Gastrocnemius medialis (tissue), 4 donors: Measurements from ENCODE around the gene PUS3. TPM values are rescaled to one million over a fixed set of nuclear protein-coding genes. Genes with fewer than 3 reads are reported as not detected.

Experiments used
- ATAC-seq, 2 donors: fragments of 150-250 bp; one replicate each; pipeline ENCODE4 v1.9.1; 2016
- DNase-seq, 2 donors: peaks; one replicate each; pipeline ENCODE4 v3.0.0-alpha.2; 2019
- H3K27ac ChIP-seq, 4 donors: fragments of 200-600 bp; sonication (generic); 1 replicate in 1 of 4; 2 replicates in 3 of 4; pipeline ENCODE4 v1.5.1; 2016 to 2018; ENCODE audit warnings: mild to moderate bottlenecking in 2 of 4, moderate library complexity in 1 of 4
- H3K27me3 ChIP-seq, 3 donors: fragments of 200-600 bp; sonication (generic) in 2 of 3; 1 replicate in 1 of 3; 2 replicates in 2 of 3; pipeline versions ENCODE4 v1.5.1 to v1.6.0; 2016 to 2019; ENCODE audit warnings: mild to moderate bottlenecking in 1 of 3, moderate library complexity in 1 of 3
- H3K36me3 ChIP-seq, 2 donors: fragments of 200-600 bp; sonication (generic) in 1 of 2; one replicate each; pipeline ENCODE4 v1.5.1; 2017 to 2018
- H3K4me1 ChIP-seq, 2 donors: fragments of 200-600 bp; sonication (generic) in 1 of 2; one replicate each; pipeline ENCODE4 v1.5.1; 2016 to 2017; ENCODE audit warnings: mild to moderate bottlenecking in 2 of 2
- H3K4me3 ChIP-seq, 4 donors: fragments of 200-600 bp; sonication (generic) in 3 of 4; 1 replicate in 1 of 4; 2 replicates in 3 of 4; pipeline ENCODE4 v1.5.1; 2016 to 2019; ENCODE audit warnings: mild to moderate bottlenecking in 2 of 4
- H3K9me3 ChIP-seq, 3 donors: fragments of 200-600 bp; sonication (generic) in 2 of 3; 1 replicate in 1 of 3; 2 replicates in 2 of 3; pipeline ENCODE4 v1.5.1; 2016 to 2019
- CTCF ChIP-seq, 5 experiments: fragments of 450-650 bp in 3 of 5; fragments of 200-600 bp in 2 of 5; sonication (generic) in 2 of 5; IDR thresholded peaks in 4 of 5; conservative IDR thresholded peaks in 1 of 5; 1 replicate in 4 of 5; 2 replicates in 1 of 5; pipeline ENCODE4 v1.5.1; 2016 to 2019; ENCODE audit warnings: antibody characterized with exemption in 5 of 5, mild to moderate bottlenecking in 3 of 5, moderate library complexity in 3 of 5
- POLR2A ChIP-seq, 2 donors: fragments of 450-650 bp; IDR thresholded peaks; one replicate each; pipeline ENCODE4 v1.6.1; 2017; ENCODE audit warnings: antibody characterized with exemption in 2 of 2, mild to moderate bottlenecking in 2 of 2, moderate library complexity in 2 of 2
- in situ Hi-C, 4 donors: fragments of 200-750 bp; cut with MboI; loops; one replicate each; pipeline versions ENCODE4 v1.15.0 to v1.8.0; 2017; ENCODE audit warnings: low sequenced_read_pairs in 4 of 4
- intact Hi-C: fragments of 100-400 bp; cut with DNase I; formaldehyde crosslinking; loops from one replicate; pipeline ENCODE4 v1.15.1; 2023; ENCODE audit warnings: low total_unique reads
- total RNA-seq, 4 donors: library from RNA; depleted of rRNA; stranded (reverse); fragments of >200 nt; gene quantifications; one replicate each; pipeline versions ENCODE4 v1.1.0 to v1.2.3, GENCODE V29; 2016

Gene PUS3
- total RNA-seq, 4 donors from 2014 or later = 7.0 to 13.5 (median 11.7) TPM

DNA sequence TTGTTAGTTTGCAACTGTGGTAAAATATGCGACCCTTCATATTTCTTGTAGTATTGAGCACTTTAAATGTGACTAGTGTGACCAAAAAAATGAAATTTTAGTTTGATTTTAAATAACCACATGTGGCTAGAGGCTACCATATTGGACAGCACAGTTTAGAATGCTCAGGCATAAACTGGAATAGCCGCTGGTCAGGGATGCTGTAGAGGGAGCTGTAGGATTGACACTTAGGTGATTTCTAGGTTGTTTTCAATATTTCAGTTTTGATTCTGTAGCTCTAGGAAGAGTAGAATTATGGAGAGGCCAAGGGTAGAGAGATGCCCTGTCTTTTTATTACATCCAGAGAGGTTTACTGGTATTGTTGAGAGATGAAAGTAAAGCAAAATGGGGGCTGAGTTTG, 32.0 kb upstream of the PUS3 start:
- TF ChIP-seq POLR2A (IDR thresholded peaks at IDR 0.05) (no peak), CTCF (IDR thresholded peaks at IDR 0.05 in 4 of 5, conservative IDR thresholded peaks at IDR 0.05 in 1 of 5) (no peak)
- in situ Hi-C loops = loop anchor here in 1 of 4 donors (10.0 kb wide), 1 partner anchor 260 kb away; no protein-coding TSS in a partner anchor
- Histone ChIP-seq H3K27ac (no peak overlapping the region), H3K27me3 (no peaks in the 10 kb centered on the region), H3K4me1 (no peaks in the 10 kb centered on the region), H3K36me3 (no peaks in the 10 kb centered on the region), H3K4me3 (no peak overlapping the region), H3K9me3 (no peaks in the 10 kb centered on the region)
- DNase-seq (no peak), ATAC-seq (no peak)
- intact Hi-C loops = no loop called here

GRCh38 chr11:125934473-125934872, 31.5 kb upstream of the PUS3 start:
- DNase-seq (no peak), ATAC-seq (no peak)
- Histone ChIP-seq H3K36me3 (no peaks in the 10 kb centered on the region), H3K4me3 (no peak overlapping the region), H3K27me3 (no peaks in the 10 kb centered on the region), H3K27ac (no peak overlapping the region), H3K9me3 (no peaks in the 10 kb centered on the region), H3K4me1 (no peaks in the 10 kb centered on the region)
- in situ Hi-C loops (loop anchor here in 1 of 4 donors (10.0 kb wide), 1 partner anchor 260 kb away; no protein-coding TSS in a partner anchor), intact Hi-C loops (no loop called here)
- TF ChIP-seq CTCF (IDR thresholded peaks at IDR 0.05 in 4 of 5, conservative IDR thresholded peaks at IDR 0.05 in 1 of 5) = no peak
- no peak for TF ChIP-seq POLR2A (IDR thresholded peaks at IDR 0.05)

GRCh38 chr11:125933030-125933813, 30.2 kb upstream of the PUS3 start:
- DNase-seq (no peak), ATAC-seq (no peak)
- Histone ChIP-seq H3K9me3 (no peaks in the 10 kb centered on the region), H3K27ac (no peak overlapping the region), H3K36me3 (no peaks in the 10 kb centered on the region), H3K4me3 (no peak overlapping the region), H3K4me1 (no peaks in the 10 kb centered on the region), H3K27me3 (no peaks in the 10 kb centered on the region)
- intact Hi-C loops = no loop called here
- in situ Hi-C loops = loop anchor here in 1 of 4 donors (10.0 kb wide), 1 partner anchor 262 kb away; no protein-coding TSS in a partner anchor
- no peak for TF ChIP-seq CTCF (IDR thresholded peaks at IDR 0.05 in 4 of 5, conservative IDR thresholded peaks at IDR 0.05 in 1 of 5)
- TF ChIP-seq POLR2A (IDR thresholded peaks at IDR 0.05) = no peak

- no peaks in the 10 kb centered on the region for H3K9me3 ChIP-seq
- intact Hi-C loops = no loop called here
- ATAC-seq (no peak), DNase-seq (no peak)
- H3K27ac ChIP-seq = no peak overlapping the region
- TF ChIP-seq POLR2A (IDR thresholded peaks at IDR 0.05) = no peak
- no peak for TF ChIP-seq CTCF (IDR thresholded peaks at IDR 0.05 in 4 of 5, conservative IDR thresholded peaks at IDR 0.05 in 1 of 5)
- in situ Hi-C loops = loop anchor here in 1 of 4 donors (10.0 kb wide), 1 partner anchor 262 kb away; no protein-coding TSS in a partner anchor
- no peak overlapping the region for H3K4me3 ChIP-seq
- H3K27me3 ChIP-seq = no peaks in the 10 kb centered on the region
- no peaks in the 10 kb centered on the region for H3K4me1 ChIP-seq
- H3K36me3 ChIP-seq = no peaks in the 10 kb centered on the region
Observed at GRCh38 chr11:125932301-125932700, 29.3 kb upstream of the PUS3 start.
